ENCODE results near the gene ING4.

ING4 gene

DNA sequence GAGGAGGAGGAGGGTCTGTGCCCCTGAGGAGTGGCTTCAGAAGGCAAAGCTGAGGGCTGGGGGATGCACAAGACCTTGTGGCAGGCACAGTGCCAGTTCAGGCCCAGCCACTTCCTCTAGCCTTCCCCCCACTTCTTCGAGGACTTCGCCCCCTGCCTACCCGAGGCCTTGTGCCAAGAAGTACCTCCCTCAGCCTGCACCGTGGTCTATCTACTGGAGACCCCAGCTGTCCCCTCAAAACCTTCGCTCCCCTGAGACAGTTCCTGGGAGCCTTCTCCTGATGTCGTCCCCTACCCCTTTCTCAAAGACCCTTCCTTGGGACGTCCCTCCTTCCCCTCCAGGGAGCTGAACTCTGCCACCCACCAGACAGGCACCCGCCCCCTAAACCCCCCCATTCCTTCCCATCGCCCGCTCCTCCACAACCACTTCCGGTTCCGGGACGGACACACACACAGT lies 25.7 kb upstream of the ING4 start:
- no peak for DNase-seq (ENCODE audit: low read depth in 2 of 2)

DNA sequence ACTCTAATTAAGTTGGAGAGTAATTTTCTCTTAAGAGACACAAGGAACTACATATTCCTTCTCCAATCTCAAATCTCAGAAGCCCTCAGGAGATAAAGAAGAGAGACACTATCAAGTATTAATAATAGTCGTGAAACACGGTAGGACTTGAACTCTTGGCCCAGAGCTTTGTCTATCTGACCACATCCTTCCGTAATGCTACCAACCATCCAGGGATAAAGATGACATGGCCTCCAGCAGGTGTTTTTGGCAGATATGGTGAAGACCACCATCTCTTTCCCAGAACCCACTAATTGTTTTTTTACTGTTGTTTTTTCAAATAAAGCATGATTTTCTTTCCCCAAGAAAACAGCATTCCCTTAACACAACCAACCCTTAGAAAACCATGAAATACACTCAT lies 22.9 kb upstream of the ING4 start:
- DNase-seq (ENCODE audit: low read depth in 2 of 2), result no peak

DNA sequence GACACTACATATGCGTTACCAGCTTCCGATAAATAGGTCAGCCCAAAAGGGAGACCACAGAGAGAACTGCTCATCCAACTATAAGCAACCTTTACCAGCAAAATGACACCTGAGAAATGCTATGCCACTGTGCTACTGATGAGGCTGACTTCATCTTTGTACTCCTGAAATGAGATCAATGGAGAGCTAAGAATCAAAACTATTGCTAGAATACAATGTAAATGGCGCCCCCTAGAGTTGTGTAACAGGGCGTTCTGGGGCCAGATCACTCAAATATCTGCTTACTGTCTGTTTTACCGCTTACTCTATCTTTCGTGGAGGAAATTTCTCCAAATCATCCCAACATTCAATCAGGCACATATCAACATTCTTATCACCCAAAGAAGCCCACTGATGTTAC lies 21.7 kb upstream of the ING4 start:
- peak in 1 of 2 donors; percentile 17 for DNase-seq (ENCODE audit: low read depth in 2 of 2)

DNA sequence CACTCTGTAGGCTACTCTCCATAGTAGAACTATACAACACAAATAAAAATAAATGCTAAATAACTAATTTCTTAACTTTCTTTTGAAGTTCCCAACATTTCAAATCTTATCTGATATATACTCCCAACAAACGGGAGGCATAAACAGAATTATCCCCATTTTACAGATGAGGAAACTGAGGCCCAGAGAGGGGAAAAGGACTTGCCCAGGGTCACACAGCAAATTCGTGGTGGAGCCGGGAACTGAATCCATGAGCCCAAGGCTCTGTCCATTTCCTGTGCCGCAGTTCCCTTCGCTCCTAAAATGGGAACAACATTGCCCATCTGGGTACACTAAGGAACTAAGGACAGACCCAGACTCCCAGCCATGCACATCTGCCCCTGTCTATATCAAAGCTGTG lies 14.0 kb upstream of the ING4 start:
- no peak for DNase-seq (ENCODE audit: low read depth in 2 of 2)

DNA sequence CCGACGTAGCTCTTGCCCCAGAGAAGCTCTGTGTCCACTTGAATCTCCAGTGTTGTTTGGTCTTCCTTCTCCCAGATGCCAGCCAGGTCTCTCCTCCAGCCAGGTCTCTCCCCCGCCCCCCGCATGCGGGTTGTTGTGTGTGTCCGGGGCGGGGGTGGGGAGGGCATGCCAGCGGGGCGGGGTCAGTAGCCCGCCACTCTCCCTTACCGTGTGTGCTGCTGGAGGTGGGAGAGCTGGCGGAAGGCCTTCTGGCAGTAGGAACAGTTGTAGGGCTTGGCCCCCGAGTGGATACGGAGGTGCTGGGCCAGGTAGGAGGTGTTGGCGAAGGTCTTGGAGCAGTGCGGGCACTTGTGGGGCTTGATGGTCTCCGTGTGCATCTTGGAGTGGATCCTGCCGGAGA lies 9.2 kb upstream of the ING4 start:
- no peak for DNase-seq (ENCODE audit: low read depth in 2 of 2)

DNA sequence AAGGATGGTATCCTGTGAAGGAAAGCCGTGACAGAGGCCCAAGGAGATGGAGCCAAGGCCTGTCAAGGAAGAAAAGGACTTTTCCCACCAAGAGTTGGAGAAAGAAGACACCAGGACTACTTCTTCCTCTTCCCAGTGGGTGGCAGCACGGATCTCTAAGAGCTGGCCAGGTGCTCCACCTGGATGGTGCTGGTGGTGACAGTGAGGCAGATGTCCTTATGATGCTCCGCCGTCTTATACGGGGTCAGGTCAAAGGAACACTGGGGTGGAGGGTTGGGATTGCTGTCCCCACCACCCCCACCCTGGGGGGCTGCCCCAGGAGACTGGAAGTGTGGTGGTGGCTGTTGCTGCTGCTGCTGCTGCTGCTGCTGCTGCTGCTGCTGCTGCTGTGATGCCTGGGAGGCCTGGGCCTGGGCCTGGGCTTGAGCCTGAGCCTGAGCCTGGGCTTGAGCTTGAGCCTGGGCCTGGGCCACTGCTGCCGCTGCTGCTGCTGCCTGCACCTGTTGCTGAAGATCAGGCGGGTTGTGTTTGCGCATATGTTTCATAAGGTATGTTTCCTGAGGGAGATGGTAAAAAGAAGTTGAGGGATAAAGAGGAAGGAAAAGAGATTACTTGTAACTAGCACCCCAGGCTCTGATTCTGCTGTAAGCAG lies 4.8 kb upstream of the ING4 start:
- no peak for DNase-seq (ENCODE audit: low read depth in 2 of 2)

DNA sequence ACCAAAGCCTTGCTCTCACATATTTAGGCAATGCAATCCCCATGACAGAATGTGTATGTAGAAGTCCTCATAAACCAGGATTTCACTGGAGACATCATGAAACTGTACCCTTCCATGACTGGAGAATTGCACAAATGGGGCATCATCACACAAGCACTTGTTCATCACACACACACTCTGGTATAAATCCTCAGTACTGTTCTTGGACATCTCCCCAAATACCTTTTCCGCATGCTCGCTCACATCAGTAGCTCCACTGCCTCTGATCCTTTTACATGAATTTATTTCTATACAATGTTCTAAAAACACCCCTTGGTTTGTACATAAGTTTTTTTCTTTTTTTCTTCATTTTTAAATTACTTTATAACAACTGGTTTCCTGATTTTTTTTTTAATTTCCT lies 3.3 kb upstream of the ING4 start:
- no peak for DNase-seq (ENCODE audit: low read depth in 2 of 2)

DNA sequence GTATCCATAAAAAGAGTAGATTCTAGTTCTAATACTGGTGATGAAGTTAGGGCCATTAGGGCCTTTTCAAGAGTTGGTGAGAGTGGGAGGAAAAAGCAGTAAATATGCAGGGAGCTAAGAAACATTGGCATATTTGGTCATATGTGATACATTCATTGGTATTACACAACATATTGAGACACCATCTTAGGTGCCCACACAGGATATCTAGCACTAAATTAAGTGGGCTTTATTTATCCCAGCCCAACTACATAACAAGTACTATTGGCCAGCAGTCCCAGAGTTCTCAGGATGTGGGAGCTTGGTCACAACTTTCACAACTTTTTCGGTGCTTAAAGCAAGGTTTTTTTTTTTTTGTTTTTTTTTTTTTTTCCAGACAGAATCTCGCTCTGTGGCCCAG lies 2.0 kb upstream of the ING4 start:
- DNase-seq (ENCODE audit: low read depth in 2 of 2), result no peak

DNA sequence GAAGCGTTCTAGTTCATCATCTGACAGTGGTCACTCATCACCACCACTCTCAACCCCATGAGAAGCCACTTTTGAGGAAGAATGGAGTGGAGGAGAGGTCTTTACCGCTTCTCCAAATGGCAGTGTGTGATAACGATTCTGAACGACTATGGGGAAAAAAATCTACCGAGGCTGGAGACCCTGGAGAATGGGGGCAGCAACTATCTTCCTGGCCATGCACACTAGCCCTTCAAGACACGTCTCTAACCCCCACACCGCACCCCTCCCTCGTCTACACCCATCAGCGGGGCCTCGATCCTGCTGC lies 365 bp downstream of the ING4 start:
- DNase-seq (ENCODE audit: low read depth in 2 of 2), result no peak

DNA sequence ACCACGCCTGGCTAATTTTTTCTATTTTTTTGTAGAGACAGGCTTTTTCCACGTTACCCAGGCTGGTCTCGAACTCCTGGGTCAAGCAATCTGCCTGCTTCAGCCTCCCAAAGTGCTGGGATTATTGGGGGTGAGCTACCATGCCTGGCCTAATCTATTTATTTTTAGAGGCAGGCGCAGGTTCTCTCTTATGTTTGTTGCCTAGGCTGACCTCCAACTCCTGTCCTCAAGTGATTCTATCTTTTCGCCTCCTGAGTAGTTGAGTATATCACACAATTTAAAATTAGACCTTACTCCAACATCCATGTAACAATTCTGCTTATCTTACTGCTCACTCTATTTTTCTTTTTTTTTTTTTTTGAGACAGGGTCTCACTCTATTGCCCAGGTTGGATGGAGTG lies 8.9 kb downstream of the ING4 start:
- no peak for DNase-seq (ENCODE audit: low read depth in 2 of 2)

DNA sequence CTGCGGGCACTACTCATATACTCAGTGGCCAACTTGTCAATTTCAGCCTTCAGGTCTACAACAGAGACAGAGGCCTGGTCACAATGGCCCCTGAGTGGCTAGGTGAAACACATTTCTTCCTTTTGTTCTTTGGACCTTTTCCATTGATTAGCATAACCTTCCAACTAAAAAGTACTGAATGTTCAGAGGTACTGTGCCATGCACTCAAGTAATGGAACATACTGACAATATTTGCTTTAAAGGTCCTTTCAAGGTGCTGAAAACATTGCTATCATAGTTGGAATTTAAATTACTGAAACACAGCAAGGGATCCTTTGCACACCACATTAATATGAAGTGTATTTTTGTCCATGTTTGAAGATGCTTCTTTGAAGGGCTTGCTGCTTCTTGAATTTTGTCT lies 9.6 kb downstream of the ING4 start:
- no peak for DNase-seq (ENCODE audit: low read depth in 2 of 2)

DNA sequence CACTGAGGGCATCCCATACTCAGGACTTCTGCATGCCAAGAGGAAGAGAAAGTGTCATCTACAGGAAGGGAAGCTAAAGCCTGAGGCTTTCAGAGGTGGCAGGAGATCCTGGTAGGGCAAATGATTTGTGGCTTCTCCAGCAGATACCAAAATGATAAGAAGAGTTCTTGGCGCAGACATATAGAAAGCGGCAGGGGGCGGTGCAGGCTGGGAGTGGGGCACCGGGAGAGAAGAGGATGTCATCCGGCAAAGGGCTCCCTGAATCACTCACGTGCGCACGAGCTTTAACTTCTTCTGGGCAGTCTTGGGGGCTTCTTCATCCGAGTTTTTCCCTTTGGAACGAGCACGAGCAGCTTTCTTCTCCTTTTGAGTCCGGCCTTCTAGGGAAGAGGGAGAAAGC lies 10.5 kb downstream of the ING4 start:
- DNase-seq (ENCODE audit: low read depth in 2 of 2), result no peak

DNA sequence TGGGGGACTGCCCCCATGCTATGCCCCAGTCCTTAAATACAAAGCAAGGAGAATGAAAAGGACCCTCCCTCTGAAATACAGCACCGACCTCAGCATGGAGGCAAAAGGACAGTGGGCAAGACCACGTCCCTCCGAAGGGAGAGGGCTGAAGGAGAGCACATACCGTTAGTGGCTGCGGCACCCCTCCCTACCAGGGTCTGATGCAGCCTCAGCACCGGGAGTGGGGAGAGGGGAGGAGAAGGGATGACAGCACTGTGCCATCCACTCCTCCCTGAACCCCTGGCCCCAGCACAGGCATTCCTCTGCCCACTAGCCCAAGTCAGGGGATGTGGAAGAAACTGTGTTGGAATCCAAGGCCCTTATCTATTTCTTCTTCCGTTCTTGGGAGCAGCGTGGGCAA lies 12.1 kb downstream of the ING4 start:
- no peak for DNase-seq (ENCODE audit: low read depth in 2 of 2)

DNA sequence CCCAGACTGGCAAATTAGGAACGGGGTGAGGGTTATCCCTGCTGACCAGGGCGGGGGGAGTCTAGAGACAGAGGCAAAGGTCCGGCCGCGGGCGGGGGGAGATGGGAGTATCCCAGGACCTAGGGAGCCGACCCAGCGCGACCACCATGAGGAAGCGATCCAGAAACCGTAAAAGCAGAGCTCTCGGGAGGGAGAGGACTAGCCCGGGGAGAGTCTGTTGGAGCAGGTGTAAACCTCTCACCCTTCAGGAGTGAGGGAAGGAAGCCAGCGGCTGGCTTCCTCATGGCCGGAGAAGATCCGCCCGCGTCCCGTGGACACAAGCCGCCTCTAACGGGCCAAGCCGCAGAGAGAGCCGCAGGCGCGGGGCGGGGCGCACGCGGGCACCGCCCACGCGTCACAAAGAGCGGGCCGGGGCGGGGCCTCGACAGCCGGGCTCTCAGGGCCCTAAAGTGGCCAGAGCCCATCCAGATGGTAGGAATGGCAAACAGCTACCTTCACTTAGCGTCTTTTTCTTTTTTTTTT lies 15.8 kb downstream of the ING4 start, which contains the start of gene ACRBP:
TSS of gene ACRBP (minus strand) at position 350 of the 522 bp plus-strand sequence. CDS start at position 284, 66 bp downstream.
- no peak for DNase-seq (ENCODE audit: low read depth in 2 of 2)

DNA sequence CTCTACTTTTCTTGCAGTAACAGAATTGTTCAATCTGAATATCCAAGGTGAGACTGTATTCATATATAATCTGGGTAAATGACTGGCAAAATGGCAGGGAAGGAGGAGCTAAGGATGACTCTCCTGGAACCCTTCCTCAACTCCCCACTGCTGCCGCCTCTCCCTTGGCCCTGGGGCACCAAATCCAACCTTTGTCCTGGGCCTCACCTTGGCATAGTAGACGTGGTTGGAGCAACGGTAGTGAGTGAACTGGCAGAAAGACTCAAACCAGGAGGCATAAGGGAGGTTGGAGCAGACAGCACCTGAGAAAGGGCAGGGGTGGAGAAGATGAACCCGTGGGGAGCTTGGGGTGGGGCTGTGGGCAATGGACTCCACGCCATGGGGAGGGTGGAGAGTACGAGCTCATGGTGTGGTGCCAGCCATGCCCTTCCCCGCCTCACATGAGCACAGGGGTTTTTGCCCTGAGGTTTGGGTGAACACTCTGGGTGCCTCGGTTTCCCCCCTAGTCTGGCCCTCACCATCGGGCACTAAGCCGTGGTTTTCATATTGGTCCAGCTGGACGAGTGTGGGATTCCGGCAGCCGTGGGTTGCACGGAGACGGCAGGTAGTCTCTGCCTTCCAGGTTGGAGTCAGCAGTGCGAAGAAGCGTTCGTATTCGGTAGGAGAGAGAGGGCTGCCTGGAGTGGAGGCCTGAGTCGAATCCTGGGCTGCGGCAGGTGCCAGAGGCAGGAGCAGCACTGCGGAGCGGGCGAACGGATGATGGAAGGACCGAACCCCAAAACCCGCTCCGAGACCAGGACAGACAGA lies 16.4 kb downstream of the ING4 start:
- no peak for DNase-seq (ENCODE audit: low read depth in 2 of 2)

DNA sequence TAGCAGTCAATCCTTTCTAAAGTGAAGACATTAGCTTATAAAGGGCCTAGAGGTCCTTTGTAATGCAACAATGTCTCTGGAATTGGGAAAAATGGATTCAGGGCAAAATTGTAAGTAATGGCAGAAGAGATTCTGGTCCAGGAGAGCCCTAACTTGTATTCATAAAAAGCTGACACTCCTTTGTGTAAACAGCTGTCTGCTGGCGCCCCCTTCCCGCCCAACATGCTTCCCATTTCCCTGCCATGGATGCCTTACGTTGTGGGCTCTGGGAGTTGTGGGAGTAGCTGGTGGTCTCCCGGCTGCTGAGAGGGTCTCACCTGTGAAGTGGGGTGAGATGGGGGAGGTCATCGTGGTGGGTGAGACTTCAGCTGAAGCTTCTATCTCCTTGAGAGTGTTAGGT lies 18.0 kb downstream of the ING4 start:
- no peak for DNase-seq (ENCODE audit: low read depth in 2 of 2)

DNA sequence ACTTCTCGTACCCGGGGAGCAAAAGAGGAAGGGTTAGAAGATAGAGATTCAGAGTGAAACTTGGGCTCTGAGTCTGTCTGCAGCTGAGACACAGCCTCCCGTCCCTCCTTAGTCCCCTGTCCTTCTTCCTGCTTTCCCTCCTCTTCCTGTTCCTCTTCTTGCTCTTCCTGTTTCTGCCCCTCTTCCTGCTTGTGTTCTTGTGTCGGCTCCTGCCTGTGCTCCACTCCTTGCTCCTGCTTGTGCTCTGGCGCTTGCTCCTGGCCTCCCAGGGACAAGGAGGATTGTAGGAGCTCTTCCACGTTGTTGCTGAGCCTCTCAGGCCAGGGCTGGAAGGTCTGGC lies 18.7 kb downstream of the ING4 start:
- no peak for DNase-seq (ENCODE audit: low read depth in 2 of 2)

DNA sequence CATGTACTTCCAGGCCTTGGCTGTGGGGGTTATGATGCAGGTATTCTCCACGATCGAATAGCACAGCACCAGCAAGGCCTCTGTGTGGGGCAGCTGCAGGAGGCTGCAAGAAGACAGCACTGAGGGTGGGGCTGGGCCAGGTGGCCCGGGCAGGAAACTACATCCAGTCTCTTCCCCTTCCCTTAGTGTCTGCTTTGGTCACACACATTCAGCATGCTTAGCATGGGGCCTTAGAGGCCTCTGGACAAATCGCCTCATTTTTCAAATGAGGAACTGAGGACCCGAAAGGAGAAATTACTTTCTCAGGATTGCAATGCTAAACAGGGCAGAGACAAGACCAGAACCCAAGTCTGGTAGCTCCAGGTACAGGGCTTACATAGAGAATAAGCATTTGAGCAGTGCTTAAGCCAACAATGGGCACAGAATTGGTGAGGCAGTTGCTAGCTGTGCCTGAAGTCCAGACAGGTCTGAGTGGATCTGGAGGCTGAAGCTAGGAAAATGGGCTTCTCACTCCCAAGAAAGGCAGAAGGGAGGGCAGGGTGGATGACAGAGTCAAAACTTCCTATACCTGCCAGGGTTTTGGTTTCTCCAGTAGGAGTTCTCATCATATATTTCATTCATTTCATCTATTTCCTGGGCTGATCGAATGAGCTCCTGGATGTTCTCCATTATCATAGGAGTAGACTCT lies 19.2 kb downstream of the ING4 start:
- no peak for DNase-seq (ENCODE audit: low read depth in 2 of 2)

DNA sequence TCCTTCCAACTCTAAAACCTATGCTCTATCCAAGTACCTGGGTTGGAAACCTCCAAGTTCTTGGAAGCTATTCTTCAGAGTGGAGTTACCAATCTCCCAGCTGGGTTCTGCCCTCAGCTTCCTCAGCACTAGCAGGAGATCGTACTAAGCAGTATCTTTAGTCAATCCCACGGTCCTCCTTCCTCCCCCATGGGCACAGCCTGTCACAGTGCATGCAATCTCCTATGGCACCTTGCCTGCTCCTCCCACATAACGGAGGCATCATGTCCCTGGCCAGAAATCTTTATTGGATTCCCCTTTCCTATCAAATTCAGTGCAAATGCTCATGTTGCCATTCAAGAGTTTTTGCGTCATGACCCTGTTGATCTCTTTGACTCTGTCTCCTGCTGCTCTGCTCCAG lies 21.8 kb downstream of the ING4 start:
- DNase-seq (ENCODE audit: low read depth in 2 of 2), result no peak

DNA sequence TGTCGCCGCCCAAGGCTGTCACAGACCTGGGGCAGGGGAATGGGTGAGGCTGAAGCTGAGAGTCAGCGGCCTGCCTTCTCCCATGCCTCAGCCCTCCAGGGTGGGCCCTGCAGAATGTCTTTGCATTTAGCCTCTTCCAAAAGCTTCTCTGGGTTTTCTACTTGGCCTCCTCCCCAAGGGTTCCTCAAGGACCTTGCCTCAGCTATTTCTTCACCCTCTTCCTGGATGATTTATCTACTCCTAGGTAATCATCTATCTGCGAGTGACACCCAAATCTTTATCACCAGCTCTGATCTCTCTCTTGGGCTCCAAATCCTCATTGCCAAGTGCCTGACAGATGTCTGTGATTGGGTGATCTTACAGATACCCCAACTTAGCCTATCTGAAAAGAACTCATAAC lies 22.4 kb downstream of the ING4 start:
- no peak for DNase-seq (ENCODE audit: low read depth in 2 of 2)

DNA sequence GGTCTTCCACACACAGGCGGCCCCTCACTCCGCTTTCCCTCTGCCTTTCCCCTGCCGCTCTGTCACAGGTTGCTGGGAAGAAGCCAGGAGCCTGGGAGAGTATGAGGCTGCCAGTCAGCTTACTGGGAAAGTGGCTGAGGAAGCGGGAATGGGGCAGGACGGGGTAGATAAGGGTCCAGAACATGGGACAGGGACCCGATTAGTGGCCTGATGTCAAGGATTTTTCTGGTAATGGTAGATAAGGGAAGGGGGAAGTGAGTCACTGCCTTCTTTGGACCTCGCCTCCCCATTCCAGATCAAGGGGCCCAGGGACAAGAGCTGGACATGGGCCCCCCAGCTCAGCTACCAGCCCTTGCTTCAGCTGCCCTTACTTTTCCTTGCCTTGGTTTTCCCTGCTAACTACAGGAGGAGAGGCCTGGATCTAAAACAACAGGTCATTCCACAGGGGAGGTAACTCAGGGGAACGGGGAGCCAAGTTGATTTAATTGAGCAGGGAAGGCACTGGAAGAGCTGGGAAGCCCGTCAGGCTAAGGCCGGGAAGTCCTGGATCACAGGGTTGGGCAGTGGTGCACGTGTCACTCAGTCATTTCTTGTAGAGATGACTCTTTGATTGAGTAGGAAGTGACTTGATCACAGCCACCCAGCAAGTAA lies 23.6 kb downstream of the ING4 start:
- DNase-seq (ENCODE audit: low read depth in 2 of 2), result no peak

DNA sequence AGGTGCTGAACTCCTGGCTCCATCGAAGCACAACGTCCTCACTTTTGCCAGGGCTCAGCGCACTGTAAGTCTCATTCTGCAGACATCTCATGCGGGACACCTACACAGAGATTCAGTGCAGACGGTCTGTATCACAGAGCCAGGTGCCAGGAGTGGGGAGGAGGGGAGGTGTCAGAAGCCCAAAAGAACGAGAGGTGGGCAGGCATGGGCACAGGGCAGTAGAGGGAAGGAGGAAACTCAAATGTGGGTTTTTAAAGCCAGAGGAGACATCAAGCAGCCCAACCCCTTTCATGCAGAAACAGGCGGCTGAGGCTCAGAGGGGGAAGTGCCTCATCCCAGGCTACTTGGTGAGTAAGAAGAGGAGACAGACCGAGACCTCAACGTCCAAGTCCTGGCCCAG lies 24.6 kb downstream of the ING4 start:
- DNase-seq (ENCODE audit: low read depth in 2 of 2), result no peak

Data from stimulated activated CD8-positive, alpha-beta memory T cell treated with anti-CD3 and anti-CD28 coated beads, Interleukin-15, amount 100 ng/mL, for 48 hours (primary cell).